Activated naive CD8-positive, alpha-beta T cell treated with anti-CD3 and anti-CD28 coated beads, Interleukin-2, amount 10 ng/mL, durations not matched to agents 7 days and 5 days (primary cell): Measurements from ENCODE around the gene CCDC102A. TPM values are rescaled to one million over a fixed set of nuclear protein-coding genes. Genes with fewer than 3 reads are reported as not detected.
A peak's percentile ranks its signal among the peaks of the same experiment; 100 is the strongest.
"Not testable (repeated sequence)": the region's sequence is repeated elsewhere in the genome, so short reads cannot be mapped to it uniquely, and the experiment has no call there.

Experiments used
- ATAC-seq: fragments of 150-1000 bp; cut with Tn5 transposase; one replicate; pipeline ENCODE4 v1.10.0; 2021; ENCODE audit warnings: low read depth, moderate library complexity
- POLR2A ChIA-PET: fragments of 350-600 bp; sonication (Branson Sonifier 250); formaldehyde crosslinking; loops from one replicate; lab custom pipeline; 2021; ENCODE audit warnings: antibody characterized with exemption; lab: Charles Lee
- DNase-seq: peaks from one replicate; pipeline ENCODE4 v3.0.0; 2021
- H3K27ac Mint-ChIP-seq: one replicate; pipeline ENCODE4 v1.8.0; 2022; ENCODE audit warnings: mild to moderate bottlenecking, mixed read lengths
- H3K27me3 Mint-ChIP-seq: one replicate; pipeline ENCODE4 v1.8.0; 2022; ENCODE audit warnings: mild to moderate bottlenecking, moderate library complexity, mixed read lengths
- H3K36me3 Mint-ChIP-seq: one replicate; pipeline ENCODE4 v1.8.0; 2021; ENCODE audit warnings: mild to moderate bottlenecking, mixed read lengths
- H3K4me1 Mint-ChIP-seq: one replicate; pipeline ENCODE4 v1.8.0; 2021; ENCODE audit warnings: mixed read lengths
- H3K4me3 Mint-ChIP-seq: one replicate; pipeline ENCODE4 v1.8.0; 2022; ENCODE audit warnings: mild to moderate bottlenecking, moderate library complexity, mixed read lengths
- H3K9me3 Mint-ChIP-seq: one replicate; pipeline ENCODE4 v1.8.0; 2021; ENCODE audit warnings: mixed read lengths
- total RNA-seq, 2 experiments: library from RNA; stranded (reverse); gene quantifications; one replicate each; pipeline ENCODE4 v1.2.3, GENCODE V29; 2021

The CCDC102A gene
- total RNA-seq, 2 experiments from 2014 or later, result 11.3 to 15.1 TPM

DNA sequence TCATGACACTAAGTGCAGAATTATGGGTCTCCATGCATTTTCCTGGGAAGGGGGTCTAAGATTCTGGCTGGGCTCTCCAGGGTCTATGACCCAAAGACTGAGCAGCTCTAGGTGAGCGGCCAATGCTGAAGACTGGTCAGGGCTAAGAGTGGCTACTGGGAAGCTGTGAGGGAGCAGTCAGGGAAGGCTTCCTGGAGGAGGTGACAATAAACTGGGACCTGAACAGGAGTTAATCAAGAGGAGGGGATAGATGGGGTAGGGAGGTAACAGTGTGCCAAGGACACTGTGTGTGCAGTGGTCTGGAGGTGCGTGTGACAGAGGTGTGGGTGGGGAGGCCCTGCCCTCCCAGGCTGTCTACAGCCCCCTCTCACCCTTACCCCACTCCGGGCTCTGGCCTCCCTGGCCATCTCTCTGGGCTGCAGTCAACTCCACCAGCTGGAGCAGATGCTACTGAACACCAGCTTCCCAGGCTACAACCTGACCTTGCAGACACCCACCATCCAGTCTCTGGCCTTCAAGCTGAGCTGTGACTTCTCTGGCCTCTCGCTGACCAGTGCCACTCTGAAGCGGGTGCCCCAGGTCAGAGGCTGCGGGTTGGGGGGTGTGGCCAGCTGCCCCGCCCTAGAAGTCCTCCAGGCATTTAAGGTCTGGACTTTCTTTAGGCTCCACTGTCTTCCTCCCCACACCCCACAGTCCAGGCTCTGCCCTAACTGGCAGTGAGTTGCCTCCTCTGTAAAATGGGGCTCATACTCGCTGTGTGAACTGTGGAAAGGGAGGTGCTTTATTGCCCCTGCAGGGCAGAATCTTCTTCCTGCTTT is 26.5 kb upstream of the CCDC102A start:
- ATAC-seq, result no peak
- no peak overlapping the region for H3K4me3 Mint-ChIP-seq
- DNase-seq, result no peak
- no peaks in the 10 kb centered on the region for H3K4me1 Mint-ChIP-seq
- H3K36me3 Mint-ChIP-seq, result peaks cover 38% of the 10 kb centered on the region
- H3K27me3 Mint-ChIP-seq, result peaks cover 2% of the 10 kb centered on the region
- no peak overlapping the region for H3K27ac Mint-ChIP-seq
- H3K9me3 Mint-ChIP-seq, result peaks cover 11% of the 10 kb centered on the region
- POLR2A ChIA-PET, result no interaction called here

DNA sequence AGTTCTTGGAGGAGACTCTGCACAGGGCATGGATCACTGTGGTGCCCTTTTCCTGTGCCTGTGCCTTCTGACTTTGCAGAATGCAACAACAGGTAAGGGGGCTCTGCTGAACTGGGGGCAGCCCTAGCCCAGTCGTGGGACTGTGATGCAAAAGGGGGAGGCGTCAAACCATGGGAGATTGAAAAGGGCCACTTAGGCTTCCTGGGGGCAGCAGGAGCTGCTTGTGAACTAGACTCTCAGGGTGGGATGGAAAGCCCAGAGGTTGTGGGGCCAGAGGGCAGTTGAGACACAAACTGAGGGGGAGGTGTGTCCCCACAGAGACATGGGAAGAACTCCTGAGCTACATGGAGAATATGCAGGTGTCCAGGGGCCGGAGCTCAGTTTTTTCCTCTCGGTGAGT is 25.7 kb upstream of the CCDC102A start:
- Mint-ChIP-seq H3K36me3 (peaks cover 44% of the 10 kb centered on the region), H3K9me3 (peaks cover 11% of the 10 kb centered on the region), H3K27ac (no peak overlapping the region), H3K4me1 (peaks cover 4% of the 10 kb centered on the region), H3K27me3 (peaks cover 2% of the 10 kb centered on the region), H3K4me3 (no peak overlapping the region)
- POLR2A ChIA-PET, result no interaction called here
- DNase-seq, result no peak
- ATAC-seq, result no peak

DNA sequence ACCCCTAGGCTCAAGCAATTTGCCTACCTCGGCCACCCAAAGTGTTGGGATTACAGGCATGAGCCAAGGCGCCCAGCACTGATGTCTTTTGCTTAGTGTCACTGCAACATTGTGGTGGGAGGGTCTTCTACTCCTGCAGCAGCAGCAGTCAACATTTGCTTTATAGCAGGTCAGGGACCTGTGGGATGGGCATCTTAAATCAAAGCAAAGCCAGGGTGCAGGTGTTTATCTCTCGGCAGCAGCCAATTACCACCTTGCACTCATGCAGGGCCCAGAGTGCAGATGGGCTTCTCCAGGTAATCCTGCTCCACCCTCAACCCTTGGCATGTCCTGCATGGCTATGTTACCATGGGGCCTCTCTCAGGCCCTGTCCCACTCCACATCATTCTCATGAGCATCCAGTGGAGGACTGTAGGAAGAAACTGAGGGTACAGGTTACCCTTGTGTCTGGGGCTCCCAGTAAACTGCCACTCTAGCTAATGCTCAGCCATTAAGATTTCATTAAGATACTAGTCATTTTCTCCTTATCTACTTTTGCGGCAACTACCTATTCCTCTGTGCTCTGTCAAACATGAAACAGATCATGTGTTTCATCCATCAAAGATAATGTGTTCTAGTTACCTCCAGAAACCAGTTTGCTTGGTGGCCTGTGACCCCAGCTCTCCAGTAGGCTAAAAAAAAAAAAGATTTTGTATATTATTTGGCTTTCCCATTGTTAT is 22.9 kb upstream of the CCDC102A start:
- Mint-ChIP-seq H3K27me3 (peaks cover 2% of the 10 kb centered on the region), H3K4me1 (peaks cover 9% of the 10 kb centered on the region), H3K36me3 (peaks cover 57% of the 10 kb centered on the region), H3K27ac (no peak overlapping the region), H3K4me3 (no peak overlapping the region), H3K9me3 (peaks cover 19% of the 10 kb centered on the region)
- POLR2A ChIA-PET, result interaction anchor here (1.5 kb wide), 1 partner anchor 17 kb away, joined by 5 read pairs; the partner anchor contains the start of gene ADGRG5
- ATAC-seq, result no peak
- no peak for DNase-seq

DNA sequence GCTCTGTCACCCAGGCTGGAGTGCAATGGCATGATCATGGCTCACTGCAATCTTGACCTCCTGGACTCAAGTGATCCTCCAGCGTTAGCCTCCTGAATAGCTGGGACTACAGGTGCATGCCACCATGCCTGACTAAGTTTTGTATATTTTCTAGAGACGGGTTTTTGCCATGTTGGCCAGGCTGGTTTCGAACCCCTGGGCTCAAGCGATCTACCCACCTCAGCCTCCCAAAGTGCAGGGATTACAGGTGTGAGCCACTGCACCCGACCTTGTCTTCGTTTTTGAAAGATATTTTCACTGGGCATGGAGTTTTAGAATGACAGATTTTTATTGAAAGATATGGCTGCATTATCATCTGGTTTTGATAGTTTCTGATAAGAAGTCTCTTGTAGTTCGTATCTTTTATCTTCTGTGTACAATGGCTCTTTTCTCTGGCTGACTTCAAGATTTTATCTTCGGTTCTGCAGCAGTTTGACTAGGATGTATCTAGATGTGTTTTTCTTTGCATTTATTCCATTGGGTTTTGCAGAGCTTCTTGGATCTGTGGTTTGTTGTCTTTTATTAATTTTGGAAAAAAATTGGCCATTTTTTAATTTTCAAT is 20.7 kb upstream of the CCDC102A start:
- POLR2A ChIA-PET, result interaction anchor here (0.6 kb wide), 1 partner anchor 16 kb away, joined by 5 read pairs; no protein-coding TSS in a partner anchor
- H3K36me3 Mint-ChIP-seq, result peaks cover 65% of the 10 kb centered on the region
- H3K4me3 Mint-ChIP-seq, result no peak overlapping the region
- no peak for DNase-seq
- H3K4me1 Mint-ChIP-seq, result peaks cover 13% of the 10 kb centered on the region
- no peaks in the 10 kb centered on the region for H3K27me3 Mint-ChIP-seq
- no peak for ATAC-seq
- peaks cover 20% of the 10 kb centered on the region for H3K9me3 Mint-ChIP-seq
- H3K27ac Mint-ChIP-seq, result no peak overlapping the region

DNA sequence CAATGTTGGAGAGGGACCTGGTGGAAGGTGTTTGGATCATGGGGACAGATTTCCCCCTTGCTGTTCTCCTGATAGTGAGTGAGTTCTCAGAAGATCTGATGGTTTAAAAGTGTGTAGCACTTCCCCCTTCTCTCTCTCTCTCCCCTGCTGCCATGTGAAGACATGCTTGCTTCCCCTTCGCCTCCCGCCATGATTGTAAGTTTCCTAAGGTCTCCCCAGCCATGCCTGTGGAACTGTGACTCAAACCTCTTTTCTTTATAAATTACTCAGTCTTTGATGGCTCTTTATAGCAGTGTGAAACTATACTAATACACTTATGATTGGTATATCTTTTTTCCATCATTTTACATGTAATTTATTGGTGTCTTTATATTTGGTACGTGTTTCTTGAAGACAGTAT is 19.5 kb upstream of the CCDC102A start:
- peaks cover 19% of the 10 kb centered on the region for H3K4me1 Mint-ChIP-seq
- no peaks in the 10 kb centered on the region for H3K27me3 Mint-ChIP-seq
- H3K4me3 Mint-ChIP-seq, result no peak overlapping the region
- H3K9me3 Mint-ChIP-seq, result peaks cover 15% of the 10 kb centered on the region
- no peak overlapping the region for H3K27ac Mint-ChIP-seq
- peaks cover 64% of the 10 kb centered on the region for H3K36me3 Mint-ChIP-seq
- ATAC-seq (no peak), DNase-seq (no peak)
- POLR2A ChIA-PET, result no interaction called here

DNA sequence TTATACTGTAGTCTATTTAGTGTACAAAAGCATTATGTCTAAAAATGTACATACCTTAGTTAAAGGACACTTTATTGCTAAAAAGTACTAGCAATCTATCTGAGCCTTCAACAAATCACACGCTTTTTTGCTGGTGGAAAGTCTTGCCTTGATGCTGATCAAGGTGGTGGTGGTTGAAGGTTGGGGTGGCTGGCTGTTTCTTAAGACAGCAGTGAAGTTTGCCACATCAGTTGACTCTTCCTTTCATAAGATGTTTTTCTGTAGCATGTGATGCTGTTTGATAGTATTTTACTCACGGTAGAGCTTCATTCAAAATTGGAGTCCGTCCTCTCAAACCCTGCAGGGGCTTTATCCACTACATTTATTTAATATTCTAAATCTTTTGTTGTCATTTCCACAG is 14.7 kb upstream of the CCDC102A start:
- peaks cover 33% of the 10 kb centered on the region for H3K4me1 Mint-ChIP-seq
- H3K27me3 Mint-ChIP-seq, result no peaks in the 10 kb centered on the region
- ATAC-seq, result peak; percentile 30
- H3K9me3 Mint-ChIP-seq, result peaks cover 9% of the 10 kb centered on the region
- no peak overlapping the region for H3K4me3 Mint-ChIP-seq
- H3K27ac Mint-ChIP-seq, result no peak overlapping the region
- DNase-seq, result no peak
- POLR2A ChIA-PET, result interaction anchor here (4.1 kb wide), 1 partner anchor 9 kb away, joined by 12 read pairs; the partner anchor contains the start of gene ADGRG5
- H3K36me3 Mint-ChIP-seq, result peaks cover 55% of the 10 kb centered on the region

DNA sequence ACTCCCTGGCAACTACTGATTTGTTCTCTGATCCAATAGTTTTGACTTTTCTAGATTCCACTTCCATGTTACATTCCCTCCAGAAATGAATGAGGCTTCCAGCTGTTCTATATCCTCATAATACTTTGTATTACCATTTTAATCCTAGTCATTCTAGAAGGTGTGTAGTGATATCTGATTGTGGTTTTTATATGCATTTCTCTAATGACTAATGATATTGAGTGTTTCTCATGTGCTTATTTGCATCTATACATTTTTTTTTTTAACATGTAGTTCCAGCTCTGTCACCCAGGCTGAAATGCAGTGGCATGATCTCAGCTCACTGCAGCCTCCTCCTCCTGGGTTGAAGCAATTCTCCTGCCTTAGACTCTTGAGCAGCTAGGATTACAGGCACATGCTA is 13.4 kb upstream of the CCDC102A start:
- Mint-ChIP-seq H3K27me3 (no peaks in the 10 kb centered on the region), H3K9me3 (peaks cover 1% of the 10 kb centered on the region), H3K36me3 (peaks cover 49% of the 10 kb centered on the region), H3K4me3 (no peak overlapping the region), H3K4me1 (peaks cover 44% of the 10 kb centered on the region), H3K27ac (no peak overlapping the region)
- no peak for DNase-seq
- no peak for ATAC-seq
- POLR2A ChIA-PET, result no interaction called here

DNA sequence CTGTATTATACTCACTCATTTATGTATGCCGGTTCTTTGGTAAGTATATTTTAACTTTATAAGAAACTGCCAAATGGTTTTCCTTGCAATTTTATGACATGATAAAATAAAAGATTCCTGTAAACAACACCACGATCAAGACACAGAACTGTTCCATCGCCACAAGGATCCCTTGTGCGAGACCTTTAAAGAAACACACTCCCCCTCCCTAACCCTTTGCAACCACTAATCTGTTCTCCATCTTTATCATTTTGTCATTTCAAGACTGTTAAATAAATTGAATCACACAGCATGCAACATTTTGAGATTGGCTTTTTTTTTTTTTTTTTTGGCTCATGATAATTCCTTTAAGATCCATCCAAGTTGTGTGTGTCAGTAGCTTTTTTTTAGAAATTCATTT is 12.0 kb upstream of the CCDC102A start:
- Mint-ChIP-seq H3K4me3 (no peak overlapping the region), H3K36me3 (peaks cover 45% of the 10 kb centered on the region), H3K27me3 (no peaks in the 10 kb centered on the region), H3K9me3 (peaks cover under 1% of the 10 kb centered on the region), H3K27ac (no peak overlapping the region), H3K4me1 (peaks cover 57% of the 10 kb centered on the region)
- POLR2A ChIA-PET, result interaction anchor here (0.7 kb wide), 1 partner anchor 889 kb away, joined by 3 read pairs; no protein-coding TSS in a partner anchor
- ATAC-seq (no peak), DNase-seq (no peak)

DNA sequence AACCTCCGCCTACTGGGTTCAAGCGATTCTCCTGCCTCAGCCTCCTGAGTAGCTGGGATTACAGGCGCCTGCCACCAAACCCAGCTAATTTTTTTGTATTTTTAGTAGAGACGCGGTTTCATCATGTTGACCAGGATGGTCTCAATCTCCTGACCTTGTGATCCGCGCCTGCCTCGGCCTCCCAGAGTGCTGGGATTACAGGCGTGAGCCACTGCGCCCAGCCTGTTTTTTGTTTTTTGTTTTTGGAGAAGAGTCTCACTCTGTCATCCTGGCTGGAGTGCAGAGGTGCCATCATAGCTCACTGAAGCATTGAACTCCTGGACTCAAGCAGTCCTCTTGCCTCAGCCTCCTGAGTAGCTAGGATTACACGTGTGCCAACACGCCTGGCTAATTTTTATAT is 11.2 kb upstream of the CCDC102A start:
- ATAC-seq, H3K27me3 Mint-ChIP-seq, POLR2A ChIA-PET, H3K9me3 Mint-ChIP-seq, H3K4me3 Mint-ChIP-seq, H3K27ac Mint-ChIP-seq: not testable (repeated sequence)
- peak; percentile 3 for DNase-seq
- Mint-ChIP-seq H3K36me3 (peaks cover 40% of the 10 kb centered on the region), H3K4me1 (peaks cover 61% of the 10 kb centered on the region)

DNA sequence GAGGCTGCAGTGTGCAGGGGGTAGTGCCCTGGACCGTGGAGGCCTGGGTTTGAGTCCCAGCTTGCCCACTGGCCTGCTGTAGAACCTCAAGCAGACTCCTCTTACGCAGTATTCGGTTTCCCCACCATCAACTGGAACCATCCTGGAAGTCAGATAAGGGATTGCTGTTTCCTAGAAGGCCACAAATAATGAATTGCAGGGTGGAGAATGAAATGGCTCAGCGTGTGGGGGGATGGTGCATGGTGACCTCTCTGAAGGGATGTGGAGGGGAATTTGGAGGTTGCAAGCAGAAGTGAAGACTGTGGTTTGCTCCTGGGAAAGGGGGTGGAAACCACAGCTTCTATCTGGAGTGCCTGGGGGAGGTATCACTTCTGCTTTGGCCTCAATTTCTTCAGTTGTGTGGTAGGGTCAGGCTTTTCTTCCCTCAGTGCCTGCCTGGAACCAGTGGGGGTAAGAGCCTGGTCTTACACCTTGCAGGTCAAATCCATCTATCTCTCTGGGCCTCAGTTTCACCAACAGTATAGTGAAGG is 7.8 kb upstream of the CCDC102A start:
- ATAC-seq (no peak), DNase-seq (peak; percentile 26)
- peaks cover 16% of the 10 kb centered on the region for H3K36me3 Mint-ChIP-seq
- H3K4me3 Mint-ChIP-seq, result peak overlapping the region; percentile 88
- no peaks in the 10 kb centered on the region for H3K9me3 Mint-ChIP-seq
- H3K27ac Mint-ChIP-seq, result peak overlapping the region; percentile 93
- H3K27me3 Mint-ChIP-seq, result no peaks in the 10 kb centered on the region
- H3K4me1 Mint-ChIP-seq, result peaks cover 64% of the 10 kb centered on the region
- POLR2A ChIA-PET, result interaction anchor here (0.6 to 0.9 kb wide), 2 partner anchors 33 to 42 kb away, joined by 3 to 5 read pairs; no protein-coding TSS in a partner anchor

DNA sequence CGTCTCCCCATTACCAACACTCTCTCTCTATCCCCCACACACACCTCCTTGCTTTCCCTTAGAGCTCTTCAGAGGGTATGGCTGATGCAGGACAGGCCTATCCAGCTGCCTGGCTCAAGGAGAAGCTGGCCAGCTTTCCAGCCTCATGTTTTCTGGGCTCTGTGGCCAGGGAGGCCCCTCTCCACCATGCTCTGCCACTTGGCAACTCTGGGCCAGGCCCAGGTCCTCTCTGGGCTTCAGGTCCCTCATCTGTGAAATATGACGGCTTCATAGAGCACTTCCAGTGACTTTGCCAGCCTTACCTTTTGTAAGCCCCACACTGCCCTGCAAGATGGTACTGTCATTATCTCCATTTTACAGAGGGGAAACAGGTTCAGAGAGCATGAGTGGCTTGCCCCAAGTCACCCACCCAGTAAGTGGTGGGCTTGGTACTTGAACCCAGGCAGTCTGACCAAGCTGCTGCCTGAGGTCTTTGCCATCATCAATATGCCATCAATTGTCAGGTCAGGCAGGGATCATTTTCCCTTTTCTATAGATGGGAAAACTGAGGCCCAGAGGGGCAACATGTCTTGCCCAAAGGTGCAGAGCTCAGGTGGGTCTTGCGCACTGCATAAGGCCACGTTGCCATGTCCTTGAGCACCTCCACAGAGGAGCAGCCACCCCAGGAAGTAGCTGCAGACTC is 5.5 kb upstream of the CCDC102A start:
- Mint-ChIP-seq H3K4me3 (peak overlapping the region; percentile 88), H3K9me3 (no peaks in the 10 kb centered on the region), H3K4me1 (peaks cover 78% of the 10 kb centered on the region), H3K27ac (peak overlapping the region; percentile 93), H3K36me3 (peaks cover 6% of the 10 kb centered on the region), H3K27me3 (no peaks in the 10 kb centered on the region)
- POLR2A ChIA-PET, result interaction anchor here (0.9 to 1.9 kb wide), 14 partner anchors 8 to 95 kb away, joined by 3 to 13 read pairs (median 4); partner anchors contain the start of genes CIAPIN1, COQ9 and POLR2C
- no peak for DNase-seq
- no peak for ATAC-seq

DNA sequence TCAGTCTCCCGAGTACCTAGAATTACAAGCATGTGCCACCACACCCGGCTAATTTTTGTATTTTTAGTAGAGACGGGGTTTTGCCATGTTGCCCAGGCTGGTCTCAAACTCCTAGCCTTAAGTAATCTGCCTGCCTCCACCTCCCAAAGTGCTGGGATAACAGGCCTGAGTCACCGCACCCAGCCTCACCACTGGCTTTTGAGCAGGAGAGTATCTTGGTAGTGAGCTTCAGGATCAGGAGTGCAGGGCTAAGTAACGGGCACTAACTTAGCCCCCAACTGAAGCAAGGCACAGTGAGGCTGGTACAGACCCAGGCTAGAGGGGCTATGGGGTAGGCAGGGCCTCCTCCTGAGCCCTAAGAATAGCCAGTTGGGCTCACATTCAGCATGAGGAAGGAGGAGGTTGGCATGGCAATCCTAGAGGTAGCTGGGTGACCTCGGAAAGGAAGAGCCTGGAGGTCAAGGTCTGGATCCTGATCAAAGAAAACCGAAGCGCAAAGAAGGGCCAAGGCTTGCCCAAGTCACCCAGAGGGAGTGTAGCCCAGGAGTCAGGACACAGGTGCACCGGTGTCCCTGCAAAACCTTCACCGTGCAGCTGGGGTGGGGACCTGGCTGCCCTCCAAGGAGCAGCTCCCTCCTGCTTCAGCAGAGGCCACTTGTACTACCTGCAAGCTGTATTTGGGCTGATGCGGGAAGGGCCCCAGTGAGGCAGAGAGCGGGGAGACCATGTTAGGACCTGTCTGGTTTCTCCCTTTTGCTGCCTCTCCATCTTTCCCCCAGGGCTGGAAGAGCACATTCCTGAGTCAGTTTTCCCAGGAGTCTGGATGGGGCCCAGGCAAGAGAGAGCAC is 4.8 kb upstream of the CCDC102A start:
- no peak for DNase-seq
- peaks cover 73% of the 10 kb centered on the region for H3K4me1 Mint-ChIP-seq
- no peaks in the 10 kb centered on the region for H3K9me3 Mint-ChIP-seq
- peak overlapping the region; percentile 43 for H3K27ac Mint-ChIP-seq
- H3K27me3 Mint-ChIP-seq, result no peaks in the 10 kb centered on the region
- ATAC-seq, result no peak
- H3K36me3 Mint-ChIP-seq, result peaks cover 4% of the 10 kb centered on the region
- POLR2A ChIA-PET, result interaction anchor here (0.9 to 1.9 kb wide), 6 partner anchors 9 to 94 kb away, joined by 3 to 5 read pairs (median 4); partner anchors contain the start of genes CIAPIN1 and COQ9
- H3K4me3 Mint-ChIP-seq, result no peak overlapping the region
